Esophagus squamous epithelium (tissue), 4 donors: ENCODE results near the gene IKZF1.

Source experiments
- CTCF ChIP-seq, 6 experiments: fragments of 450-650 bp in 4 of 6; fragments of 200-600 bp in 2 of 6; sonication (generic) in 2 of 6; IDR thresholded peaks; one replicate each; pipeline ENCODE4 v1.5.1; 2016 to 2019; ENCODE audit warnings: antibody characterized with exemption in 6 of 6, mild to moderate bottlenecking in 4 of 6, moderate library complexity in 4 of 6
- POLR2A ChIP-seq, 4 donors: fragments of 450-650 bp; IDR thresholded peaks; one replicate each; pipeline ENCODE4 v1.6.1; 2017; ENCODE audit warnings: antibody characterized with exemption in 4 of 4, mild to moderate bottlenecking in 4 of 4, moderate library complexity in 3 of 4

GRCh38 chr7:50396856-50397255 lies 92.3 kb downstream of the IKZF1 start:
- TF ChIP-seq POLR2A (IDR thresholded peaks at IDR 0.05) (no peak), CTCF (IDR thresholded peaks at IDR 0.05) (no peak)
